Right atrium auricular region (tissue), 2 donors: ENCODE results near the gene SOX6. TPM values are rescaled to one million over a fixed set of nuclear protein-coding genes. Genes with fewer than 3 reads are reported as not detected.

Experiments
- DNase-seq: peaks from one replicate; pipeline ENCODE4 v3.0.0-alpha.2; 2019; ENCODE audit warnings: low spot score
- H3K27ac ChIP-seq, 2 donors: fragments of 200-600 bp; sonication (generic); 1 replicate in 1 of 2; 2 replicates in 1 of 2; pipeline ENCODE4 v1.5.1; 2016 to 2019
- H3K27me3 ChIP-seq, 2 donors: fragments of 200-600 bp; sonication (generic); one replicate each; pipeline versions ENCODE4 v1.5.1 to v1.6.0; 2017 to 2019
- H3K36me3 ChIP-seq: fragments of 200-600 bp; sonication (generic); one replicate; pipeline ENCODE4 v1.5.1; 2016
- H3K4me1 ChIP-seq, 2 donors: fragments of 200-600 bp; sonication (generic); one replicate each; pipeline versions ENCODE4 v1.5.1 to v1.6.0; 2017 to 2019
- H3K4me3 ChIP-seq, 2 donors: fragments of 200-600 bp; sonication (generic); 1 replicate in 1 of 2; 2 replicates in 1 of 2; pipeline ENCODE4 v1.5.1; 2017 to 2019; ENCODE audit warnings: mild to moderate bottlenecking in 1 of 2, moderate library complexity in 1 of 2
- H3K9me3 ChIP-seq, 2 donors: fragments of 200-600 bp; sonication (generic); one replicate each; pipeline ENCODE4 v1.5.1; 2019
- CTCF ChIP-seq, 2 donors: fragments of 200-600 bp; sonication (generic); IDR thresholded peaks; one replicate each; pipeline ENCODE4 v1.5.1; 2019; ENCODE audit warnings: antibody characterized with exemption in 2 of 2
- total RNA-seq, 2 donors: library from RNA; depleted of rRNA; stranded (reverse); fragments of >200 nt; gene quantifications; one replicate each; pipeline ENCODE4 v1.1.0, GENCODE V29; 2016

SOX6 gene
- total RNA-seq, 2 donors from 2014 or later, result 13.5 to 14.3 TPM

- no peak overlapping the region for H3K27ac ChIP-seq
- no peaks in the 10 kb centered on the region for H3K4me1 ChIP-seq
- no peaks in the 10 kb centered on the region for H3K27me3 ChIP-seq
- no peaks in the 10 kb centered on the region for H3K36me3 ChIP-seq
- H3K4me3 ChIP-seq, result no peak overlapping the region
- no peaks in the 10 kb centered on the region for H3K9me3 ChIP-seq
- TF ChIP-seq CTCF (IDR thresholded peaks at IDR 0.05), result no peak
- no peak for DNase-seq
These were observed 38.6 kb downstream of the SOX6 start for GRCh38 chr11:16317712-16318111.

GRCh38 chr11:16313846-16314245 is 42.5 kb downstream of the SOX6 start:
- Histone ChIP-seq H3K27me3 (no peaks in the 10 kb centered on the region), H3K27ac (no peak overlapping the region), H3K36me3 (no peaks in the 10 kb centered on the region), H3K4me3 (no peak overlapping the region), H3K4me1 (no peaks in the 10 kb centered on the region), H3K9me3 (no peaks in the 10 kb centered on the region)
- DNase-seq, result no peak
- no peak for TF ChIP-seq CTCF (IDR thresholded peaks at IDR 0.05)

GRCh38 chr11:16312233-16312765 is 44.0 kb downstream of the SOX6 start:
- DNase-seq, result no peak
- H3K4me3 ChIP-seq, result no peak overlapping the region
- H3K9me3 ChIP-seq, result no peaks in the 10 kb centered on the region
- H3K27ac ChIP-seq, result no peak overlapping the region
- H3K27me3 ChIP-seq, result no peaks in the 10 kb centered on the region
- no peaks in the 10 kb centered on the region for H3K4me1 ChIP-seq
- H3K36me3 ChIP-seq, result no peaks in the 10 kb centered on the region
- no peak for TF ChIP-seq CTCF (IDR thresholded peaks at IDR 0.05)

- H3K4me3 ChIP-seq, result no peak overlapping the region
- H3K9me3 ChIP-seq, result no peaks in the 10 kb centered on the region
- no peak for DNase-seq
- no peaks in the 10 kb centered on the region for H3K27me3 ChIP-seq
- no peaks in the 10 kb centered on the region for H3K4me1 ChIP-seq
- H3K27ac ChIP-seq, result no peak overlapping the region
- no peak for TF ChIP-seq CTCF (IDR thresholded peaks at IDR 0.05)
- no peaks in the 10 kb centered on the region for H3K36me3 ChIP-seq
These were observed 44.5 kb downstream of the SOX6 start for GRCh38 chr11:16311831-16312230.

- H3K27ac ChIP-seq, result no peak overlapping the region
- no peak for TF ChIP-seq CTCF (IDR thresholded peaks at IDR 0.05)
- no peak overlapping the region for H3K4me3 ChIP-seq
- no peak for DNase-seq
- no peaks in the 10 kb centered on the region for H3K36me3 ChIP-seq
- H3K27me3 ChIP-seq, result no peaks in the 10 kb centered on the region
- H3K4me1 ChIP-seq, result no peaks in the 10 kb centered on the region
- H3K9me3 ChIP-seq, result no peaks in the 10 kb centered on the region
These were observed 45.4 kb downstream of the SOX6 start for GRCh38 chr11:16310943-16311342.

- DNase-seq, result no peak
- no peaks in the 10 kb centered on the region for H3K9me3 ChIP-seq
- no peaks in the 10 kb centered on the region for H3K4me1 ChIP-seq
- TF ChIP-seq CTCF (IDR thresholded peaks at IDR 0.05), result no peak
- no peaks in the 10 kb centered on the region for H3K36me3 ChIP-seq
- H3K4me3 ChIP-seq, result no peak overlapping the region
- H3K27me3 ChIP-seq, result no peaks in the 10 kb centered on the region
- H3K27ac ChIP-seq, result no peak overlapping the region
These were observed 47.1 kb downstream of the SOX6 start for GRCh38 chr11:16309226-16309625.
